ENCODE measurements around the gene CCM2.

CCM2 gene

GRCh38 chr7:44969701-44970522, 30.1 kb upstream of the CCM2 start:
- Histone ChIP-seq H3K9ac (ENCODE audit: low read depth in 1 of 2, low read length in 2 of 2) (no peak overlapping the region), H3K27me3 (ENCODE audit: control insufficient read depth in 1 of 2, insufficient read depth in 2 of 2, low read length in 2 of 2) (no peaks in the 10 kb centered on the region), H3K4me1 (ENCODE audit: control insufficient read depth in 1 of 2, insufficient read depth in 2 of 2, low read length in 2 of 2) (peaks cover 5 to 10% of the 10 kb centered on the region in 2 donors), H3K36me3 (ENCODE audit: control insufficient read depth in 1 of 2, insufficient read depth in 2 of 2, low read length in 2 of 2) (no peaks in the 10 kb centered on the region), H3K27ac (ENCODE audit: low read depth, low read length) (no peak overlapping the region), H3K4me3 (ENCODE audit: low read depth in 1 of 2, low read length in 2 of 2) (no peak overlapping the region), H3K9me3 (ENCODE audit: control insufficient read depth in 1 of 2, low read length in 2 of 2) (no peaks in the 10 kb centered on the region)

DNA sequence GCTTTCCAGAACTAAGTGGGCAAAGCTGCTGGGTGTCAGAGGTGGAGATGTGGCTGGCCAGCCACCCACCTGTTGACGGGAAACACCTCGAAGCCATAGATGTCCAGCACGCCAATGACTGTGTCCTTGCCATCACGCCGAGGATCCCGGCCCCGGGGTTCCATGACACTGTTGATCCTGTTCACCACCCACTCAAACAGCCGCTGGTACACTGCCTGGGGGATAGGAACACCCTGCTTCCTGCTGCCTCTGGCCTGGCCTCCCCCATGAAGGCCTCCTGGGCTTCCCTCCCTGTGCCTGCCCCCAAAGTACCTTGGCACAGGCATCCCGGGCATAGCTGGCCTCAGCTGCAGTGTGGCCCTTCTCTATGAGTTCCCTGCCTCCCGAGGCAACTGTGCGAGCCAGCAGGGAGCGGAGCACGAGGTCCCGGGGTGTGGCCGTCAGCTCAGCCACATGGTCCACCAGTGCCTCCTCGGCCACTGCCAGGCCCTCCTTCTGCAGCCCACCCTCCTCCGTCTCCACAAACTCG, 29.4 kb upstream of the CCM2 start:
- Histone ChIP-seq H3K4me1 (ENCODE audit: control insufficient read depth in 1 of 2, insufficient read depth in 2 of 2, low read length in 2 of 2) (peaks cover 5 to 10% of the 10 kb centered on the region in 2 donors), H3K27me3 (ENCODE audit: control insufficient read depth in 1 of 2, insufficient read depth in 2 of 2, low read length in 2 of 2) (no peaks in the 10 kb centered on the region), H3K4me3 (ENCODE audit: low read depth in 1 of 2, low read length in 2 of 2) (no peak overlapping the region), H3K36me3 (ENCODE audit: control insufficient read depth in 1 of 2, insufficient read depth in 2 of 2, low read length in 2 of 2) (peaks cover 0 to 4% of the 10 kb centered on the region in 2 donors), H3K27ac (ENCODE audit: low read depth, low read length) (no peak overlapping the region), H3K9me3 (ENCODE audit: control insufficient read depth in 1 of 2, low read length in 2 of 2) (no peaks in the 10 kb centered on the region), H3K9ac (ENCODE audit: low read depth in 1 of 2, low read length in 2 of 2) (no peak overlapping the region)

GRCh38 chr7:44971188-44971901, 28.7 kb upstream of the CCM2 start:
- peaks cover 4 to 9% of the 10 kb centered on the region in 2 donors for H3K36me3 ChIP-seq (ENCODE audit: control insufficient read depth in 1 of 2, insufficient read depth in 2 of 2, low read length in 2 of 2)

GRCh38 chr7:44971902-44972441, 28.0 kb upstream of the CCM2 start:
- Histone ChIP-seq H3K27me3 (ENCODE audit: control insufficient read depth in 1 of 2, insufficient read depth in 2 of 2, low read length in 2 of 2) (no peaks in the 10 kb centered on the region), H3K27ac (ENCODE audit: low read depth, low read length) (no peak overlapping the region), H3K4me3 (ENCODE audit: low read depth in 1 of 2, low read length in 2 of 2) (no peak overlapping the region), H3K4me1 (ENCODE audit: control insufficient read depth in 1 of 2, insufficient read depth in 2 of 2, low read length in 2 of 2) (peaks cover 5 to 9% of the 10 kb centered on the region in 2 donors), H3K9ac (ENCODE audit: low read depth in 1 of 2, low read length in 2 of 2) (no peak overlapping the region), H3K36me3 (ENCODE audit: control insufficient read depth in 1 of 2, insufficient read depth in 2 of 2, low read length in 2 of 2) (peaks cover 4 to 9% of the 10 kb centered on the region in 2 donors), H3K9me3 (ENCODE audit: control insufficient read depth in 1 of 2, low read length in 2 of 2) (no peaks in the 10 kb centered on the region)

More at GRCh38 chr7:44971188-44971901, 28.7 kb upstream of the CCM2 start:
- Histone ChIP-seq H3K4me1 (ENCODE audit: control insufficient read depth in 1 of 2, insufficient read depth in 2 of 2, low read length in 2 of 2) (peaks cover 5 to 10% of the 10 kb centered on the region in 2 donors), H3K27me3 (ENCODE audit: control insufficient read depth in 1 of 2, insufficient read depth in 2 of 2, low read length in 2 of 2) (no peaks in the 10 kb centered on the region), H3K9ac (ENCODE audit: low read depth in 1 of 2, low read length in 2 of 2) (no peak overlapping the region), H3K4me3 (ENCODE audit: low read depth in 1 of 2, low read length in 2 of 2) (no peak overlapping the region), H3K9me3 (ENCODE audit: control insufficient read depth in 1 of 2, low read length in 2 of 2) (no peaks in the 10 kb centered on the region), H3K27ac (ENCODE audit: low read depth, low read length) (no peak overlapping the region)

DNA sequence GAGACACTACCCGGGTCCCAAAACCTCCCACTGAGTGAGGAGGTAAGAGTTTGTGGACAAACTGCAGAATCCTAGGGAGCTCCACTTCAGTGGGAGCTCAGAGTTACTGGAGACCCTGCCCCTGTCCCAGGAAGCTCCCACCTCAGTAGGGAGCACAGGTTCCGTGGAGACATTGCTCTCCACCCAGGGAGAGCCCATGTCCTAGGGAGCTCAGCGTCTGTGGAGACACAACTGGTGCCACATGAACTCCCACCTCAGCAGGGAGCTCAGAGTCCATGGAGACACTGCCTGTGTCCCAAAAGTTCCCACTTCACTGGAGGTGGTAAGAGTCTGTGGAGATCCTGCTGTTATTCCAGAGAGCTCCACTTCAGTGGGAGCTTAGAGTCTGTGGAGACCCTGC, 27.4 kb upstream of the CCM2 start:
- peaks cover 4 to 9% of the 10 kb centered on the region in 2 donors for H3K36me3 ChIP-seq (ENCODE audit: control insufficient read depth in 1 of 2, insufficient read depth in 2 of 2, low read length in 2 of 2)
- no peak overlapping the region for H3K9ac ChIP-seq (ENCODE audit: low read depth in 1 of 2, low read length in 2 of 2)
- H3K27ac ChIP-seq (ENCODE audit: low read depth, low read length): no peak overlapping the region
- H3K27me3 ChIP-seq (ENCODE audit: control insufficient read depth in 1 of 2, insufficient read depth in 2 of 2, low read length in 2 of 2): no peaks in the 10 kb centered on the region
- no peak overlapping the region for H3K4me3 ChIP-seq (ENCODE audit: low read depth in 1 of 2, low read length in 2 of 2)
- H3K4me1 ChIP-seq (ENCODE audit: control insufficient read depth in 1 of 2, insufficient read depth in 2 of 2, low read length in 2 of 2): peaks cover 5 to 7% of the 10 kb centered on the region in 2 donors
- H3K9me3 ChIP-seq (ENCODE audit: control insufficient read depth in 1 of 2, low read length in 2 of 2): no peaks in the 10 kb centered on the region

- Histone ChIP-seq H3K27ac (ENCODE audit: low read depth, low read length) (no peak overlapping the region), H3K4me3 (ENCODE audit: low read depth in 1 of 2, low read length in 2 of 2) (no peak overlapping the region), H3K27me3 (ENCODE audit: control insufficient read depth in 1 of 2, insufficient read depth in 2 of 2, low read length in 2 of 2) (no peaks in the 10 kb centered on the region), H3K9ac (ENCODE audit: low read depth in 1 of 2, low read length in 2 of 2) (no peak overlapping the region), H3K4me1 (ENCODE audit: control insufficient read depth in 1 of 2, insufficient read depth in 2 of 2, low read length in 2 of 2) (peaks cover 5 to 20% of the 10 kb centered on the region in 2 donors), H3K36me3 (ENCODE audit: control insufficient read depth in 1 of 2, insufficient read depth in 2 of 2, low read length in 2 of 2) (peaks cover 4 to 9% of the 10 kb centered on the region in 2 donors), H3K9me3 (ENCODE audit: control insufficient read depth in 1 of 2, low read length in 2 of 2) (no peaks in the 10 kb centered on the region)
These were observed 26.2 kb upstream of the CCM2 start for GRCh38 chr7:44973610-44974401.

DNA sequence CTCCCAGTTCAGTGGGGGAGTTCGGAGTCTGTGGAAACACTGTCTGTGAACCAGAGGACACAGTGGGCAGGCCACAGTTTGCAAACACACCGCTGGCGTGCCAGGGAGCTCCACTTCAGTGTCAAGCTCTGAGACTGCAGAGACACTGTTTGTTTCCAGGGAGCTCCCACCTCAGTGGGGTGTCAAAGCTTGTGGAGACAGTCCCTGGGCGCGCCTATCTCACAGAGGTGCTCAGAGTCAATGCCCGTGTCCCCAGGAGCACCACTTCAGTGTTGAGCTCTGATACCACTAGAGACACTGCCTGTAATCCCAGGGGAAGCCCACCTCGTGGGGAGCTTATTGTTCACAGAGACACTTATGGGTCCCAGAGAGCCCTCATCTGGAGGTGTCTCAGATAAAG, 25.5 kb upstream of the CCM2 start:
- H3K9me3 ChIP-seq (ENCODE audit: control insufficient read depth in 1 of 2, low read length in 2 of 2): no peaks in the 10 kb centered on the region
- H3K27ac ChIP-seq (ENCODE audit: low read depth, low read length): no peak overlapping the region
- H3K4me3 ChIP-seq (ENCODE audit: low read depth in 1 of 2, low read length in 2 of 2): no peak overlapping the region
- no peak overlapping the region for H3K9ac ChIP-seq (ENCODE audit: low read depth in 1 of 2, low read length in 2 of 2)
- H3K36me3 ChIP-seq (ENCODE audit: control insufficient read depth in 1 of 2, insufficient read depth in 2 of 2, low read length in 2 of 2): peaks cover 4 to 13% of the 10 kb centered on the region in 2 donors
- no peaks in the 10 kb centered on the region for H3K27me3 ChIP-seq (ENCODE audit: control insufficient read depth in 1 of 2, insufficient read depth in 2 of 2, low read length in 2 of 2)
- H3K4me1 ChIP-seq (ENCODE audit: control insufficient read depth in 1 of 2, insufficient read depth in 2 of 2, low read length in 2 of 2): peaks cover 9 to 24% of the 10 kb centered on the region in 2 donors

- peaks cover 18 to 33% of the 10 kb centered on the region in 2 donors for H3K4me1 ChIP-seq (ENCODE audit: control insufficient read depth in 1 of 2, insufficient read depth in 2 of 2, low read length in 2 of 2)
- peaks cover 4 to 14% of the 10 kb centered on the region in 2 donors for H3K36me3 ChIP-seq (ENCODE audit: control insufficient read depth in 1 of 2, insufficient read depth in 2 of 2, low read length in 2 of 2)
- H3K27ac ChIP-seq (ENCODE audit: low read depth, low read length): no peak overlapping the region
- no peaks in the 10 kb centered on the region for H3K9me3 ChIP-seq (ENCODE audit: control insufficient read depth in 1 of 2, low read length in 2 of 2)
- H3K27me3 ChIP-seq (ENCODE audit: control insufficient read depth in 1 of 2, insufficient read depth in 2 of 2, low read length in 2 of 2): no peaks in the 10 kb centered on the region
- H3K4me3 ChIP-seq (ENCODE audit: low read depth in 1 of 2, low read length in 2 of 2): no peak overlapping the region
- no peak overlapping the region for H3K9ac ChIP-seq (ENCODE audit: low read depth in 1 of 2, low read length in 2 of 2)
These were observed 24.5 kb upstream of the CCM2 start for GRCh38 chr7:44975331-44976039.

GRCh38 chr7:44976040-44976745, 23.8 kb upstream of the CCM2 start:
- Histone ChIP-seq H3K9me3 (ENCODE audit: control insufficient read depth in 1 of 2, low read length in 2 of 2) (no peaks in the 10 kb centered on the region), H3K9ac (ENCODE audit: low read depth in 1 of 2, low read length in 2 of 2) (no peak overlapping the region), H3K4me1 (ENCODE audit: control insufficient read depth in 1 of 2, insufficient read depth in 2 of 2, low read length in 2 of 2) (peaks cover 25 to 40% of the 10 kb centered on the region in 2 donors), H3K4me3 (ENCODE audit: low read depth in 1 of 2, low read length in 2 of 2) (no peak overlapping the region), H3K36me3 (ENCODE audit: control insufficient read depth in 1 of 2, insufficient read depth in 2 of 2, low read length in 2 of 2) (peaks cover 4 to 21% of the 10 kb centered on the region in 2 donors), H3K27me3 (ENCODE audit: control insufficient read depth in 1 of 2, insufficient read depth in 2 of 2, low read length in 2 of 2) (no peaks in the 10 kb centered on the region), H3K27ac (ENCODE audit: low read depth, low read length) (no peak overlapping the region)

Data from duodenal mucosa (tissue), 2 donors.